ENCODE measurements around the gene APIP. TPM values are rescaled to one million over a fixed set of nuclear protein-coding genes. Genes with fewer than 3 reads are reported as not detected.

APIP gene
- total RNA-seq, 1 donor: 27.5 TPM

DNA sequence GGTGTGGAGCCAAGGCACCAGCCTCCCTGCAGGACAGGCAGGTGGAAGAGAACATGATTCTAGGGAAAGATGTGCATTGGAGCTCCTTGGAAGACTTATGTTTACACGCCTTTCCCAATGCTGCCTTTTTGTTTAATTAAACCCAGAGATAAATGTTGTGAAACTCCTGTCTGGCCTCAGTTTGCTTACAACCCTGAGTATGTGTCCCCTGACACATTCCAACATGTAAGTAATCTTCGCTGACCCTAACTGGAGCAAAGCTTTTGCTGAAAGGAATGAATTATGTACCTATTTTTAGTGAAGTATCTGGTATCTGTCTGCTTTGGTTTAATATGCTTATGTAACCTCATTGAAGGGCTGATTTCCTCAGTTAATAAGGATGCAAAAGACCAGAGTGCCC lies 56.7 kb downstream of the APIP start:
- H4K20me1 ChIP-seq (ENCODE audit: insufficient read depth, low read length): no peaks in the 10 kb centered on the region
- no peaks in the 10 kb centered on the region for H3K4me1 ChIP-seq (ENCODE audit: insufficient read depth, low read length)
- H3K4me3 ChIP-seq (ENCODE audit: insufficient read depth, low read length): no peak overlapping the region
- H2AFZ ChIP-seq (ENCODE audit: low read length): no peak overlapping the region
- no peaks in the 10 kb centered on the region for H3K79me2 ChIP-seq (ENCODE audit: insufficient read depth, low read length)
- TF ChIP-seq, protein P1, sequence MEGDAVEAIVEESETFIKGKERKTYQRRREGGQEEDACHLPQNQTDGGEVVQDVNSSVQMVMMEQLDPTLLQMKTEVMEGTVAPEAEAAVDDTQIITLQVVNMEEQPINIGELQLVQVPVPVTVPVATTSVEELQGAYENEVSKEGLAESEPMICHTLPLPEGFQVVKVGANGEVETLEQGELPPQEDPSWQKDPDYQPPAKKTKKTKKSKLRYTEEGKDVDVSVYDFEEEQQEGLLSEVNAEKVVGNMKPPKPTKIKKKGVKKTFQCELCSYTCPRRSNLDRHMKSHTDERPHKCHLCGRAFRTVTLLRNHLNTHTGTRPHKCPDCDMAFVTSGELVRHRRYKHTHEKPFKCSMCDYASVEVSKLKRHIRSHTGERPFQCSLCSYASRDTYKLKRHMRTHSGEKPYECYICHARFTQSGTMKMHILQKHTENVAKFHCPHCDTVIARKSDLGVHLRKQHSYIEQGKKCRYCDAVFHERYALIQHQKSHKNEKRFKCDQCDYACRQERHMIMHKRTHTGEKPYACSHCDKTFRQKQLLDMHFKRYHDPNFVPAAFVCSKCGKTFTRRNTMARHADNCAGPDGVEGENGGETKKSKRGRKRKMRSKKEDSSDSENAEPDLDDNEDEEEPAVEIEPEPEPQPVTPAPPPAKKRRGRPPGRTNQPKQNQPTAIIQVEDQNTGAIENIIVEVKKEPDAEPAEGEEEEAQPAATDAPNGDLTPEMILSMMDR (IDR thresholded peaks at IDR 0.05; ENCODE audit: extremely low read depth, low read depth, low read length): no peak
- H3K27me3 ChIP-seq (ENCODE audit: insufficient read depth, low read length): peaks cover 32% of the 10 kb centered on the region
- no peak overlapping the region for H3K4me2 ChIP-seq (ENCODE audit: insufficient read depth, low read length)
- no peaks in the 10 kb centered on the region for H3K36me3 ChIP-seq (ENCODE audit: insufficient read depth, low read length)
- no peak overlapping the region for H3K27ac ChIP-seq (ENCODE audit: low read depth, low read length)
- DNase-seq (ENCODE audit: insufficient read length, low spot score, missing footprints): no peak
- H3K9me3 ChIP-seq (ENCODE audit: low read depth, low read length): no peaks in the 10 kb centered on the region

- Histone ChIP-seq H3K36me3 (ENCODE audit: insufficient read depth, low read length) (no peaks in the 10 kb centered on the region), H4K20me1 (ENCODE audit: insufficient read depth, low read length) (no peaks in the 10 kb centered on the region), H3K4me3 (ENCODE audit: insufficient read depth, low read length) (no peak overlapping the region), H3K9me3 (ENCODE audit: low read depth, low read length) (no peaks in the 10 kb centered on the region), H3K4me1 (ENCODE audit: insufficient read depth, low read length) (no peaks in the 10 kb centered on the region), H3K4me2 (ENCODE audit: insufficient read depth, low read length) (no peak overlapping the region), H2AFZ (ENCODE audit: low read length) (no peak overlapping the region), H3K79me2 (ENCODE audit: insufficient read depth, low read length) (no peaks in the 10 kb centered on the region), H3K27me3 (ENCODE audit: insufficient read depth, low read length) (peaks cover 22% of the 10 kb centered on the region), H3K27ac (ENCODE audit: low read depth, low read length) (no peak overlapping the region)
- TF ChIP-seq, protein P1 (IDR thresholded peaks at IDR 0.05; ENCODE audit: extremely low read depth, low read depth, low read length): no peak
- DNase-seq (ENCODE audit: insufficient read length, low spot score, missing footprints): no peak
Observed at GRCh38 chr11:34857463-34857862, 58.7 kb downstream of the APIP start.

GRCh38 chr11:34856251-34856650 lies 59.9 kb downstream of the APIP start:
- Histone ChIP-seq H3K27ac (ENCODE audit: low read depth, low read length) (no peak overlapping the region), H3K4me2 (ENCODE audit: insufficient read depth, low read length) (no peak overlapping the region), H3K79me2 (ENCODE audit: insufficient read depth, low read length) (no peaks in the 10 kb centered on the region), H3K9me3 (ENCODE audit: low read depth, low read length) (no peaks in the 10 kb centered on the region), H3K27me3 (ENCODE audit: insufficient read depth, low read length) (peaks cover 27% of the 10 kb centered on the region), H4K20me1 (ENCODE audit: insufficient read depth, low read length) (no peaks in the 10 kb centered on the region), H3K36me3 (ENCODE audit: insufficient read depth, low read length) (no peaks in the 10 kb centered on the region), H3K4me3 (ENCODE audit: insufficient read depth, low read length) (no peak overlapping the region), H2AFZ (ENCODE audit: low read length) (no peak overlapping the region), H3K4me1 (ENCODE audit: insufficient read depth, low read length) (no peaks in the 10 kb centered on the region)
- no peak for DNase-seq (ENCODE audit: insufficient read length, low spot score, missing footprints)
- TF ChIP-seq, protein P1 (IDR thresholded peaks at IDR 0.05; ENCODE audit: extremely low read depth, low read depth, low read length): no peak

GRCh38 chr11:34855754-34856095 lies 60.5 kb downstream of the APIP start:
- Histone ChIP-seq H3K9me3 (ENCODE audit: low read depth, low read length) (no peaks in the 10 kb centered on the region), H3K36me3 (ENCODE audit: insufficient read depth, low read length) (no peaks in the 10 kb centered on the region), H3K4me1 (ENCODE audit: insufficient read depth, low read length) (no peaks in the 10 kb centered on the region), H3K79me2 (ENCODE audit: insufficient read depth, low read length) (no peaks in the 10 kb centered on the region), H3K4me2 (ENCODE audit: insufficient read depth, low read length) (no peak overlapping the region), H4K20me1 (ENCODE audit: insufficient read depth, low read length) (no peaks in the 10 kb centered on the region), H3K27ac (ENCODE audit: low read depth, low read length) (no peak overlapping the region), H2AFZ (ENCODE audit: low read length) (no peak overlapping the region), H3K4me3 (ENCODE audit: insufficient read depth, low read length) (no peak overlapping the region), H3K27me3 (ENCODE audit: insufficient read depth, low read length) (peaks cover 31% of the 10 kb centered on the region)
- TF ChIP-seq, protein P1 (IDR thresholded peaks at IDR 0.05; ENCODE audit: extremely low read depth, low read depth, low read length): no peak
- DNase-seq (ENCODE audit: insufficient read length, low spot score, missing footprints): no peak
